H9 (cell line): Measurements from ENCODE around the gene QSOX2. TPM values are rescaled to one million over a fixed set of nuclear protein-coding genes. Genes with fewer than 3 reads are reported as not detected.

Experiments
- DNase-seq: peaks from one replicate; pipeline ENCODE4 v3.0.0-alpha.2; 2017
- H2AFZ ChIP-seq: one replicate; pipeline ENCODE4 v1.6.1; 2013; ENCODE audit warnings: mild to moderate bottlenecking, low read length, control low read depth, moderate library complexity
- H2AK5ac ChIP-seq: 2 replicates; pipeline ENCODE4 v1.6.1; 2013; ENCODE audit warnings: low read length, control low read depth, mixed read lengths; ENCODE audit not compliant: insufficient read length
- H2BK120ac ChIP-seq: one replicate; pipeline ENCODE4 v1.6.1; 2013; ENCODE audit warnings: low read depth, mild to moderate bottlenecking, low read length, control low read depth, inconsistent platforms; ENCODE audit not compliant: poor library complexity, severe bottlenecking
- H2BK12ac ChIP-seq: 2 replicates; pipeline ENCODE4 v1.6.1; 2013; ENCODE audit warnings: low read length, control low read depth, mixed read lengths, low read depth; ENCODE audit not compliant: insufficient read length
- H2BK15ac ChIP-seq: 2 replicates; pipeline ENCODE4 v1.6.1; 2013; ENCODE audit warnings: low read depth, low read length, control low read depth
- H2BK20ac ChIP-seq: one replicate; pipeline ENCODE4 v1.6.1; 2013; ENCODE audit warnings: low read depth, mild to moderate bottlenecking, low read length, control low read depth, inconsistent platforms; ENCODE audit not compliant: poor library complexity, severe bottlenecking
- H2BK5ac ChIP-seq: 2 replicates; pipeline ENCODE4 v1.6.1; 2013; ENCODE audit warnings: low read length, control low read depth, mixed read lengths; ENCODE audit not compliant: insufficient read length
- H3K14ac ChIP-seq: 2 replicates; pipeline ENCODE4 v1.6.1; 2013; ENCODE audit warnings: low read length, control low read depth; ENCODE audit not compliant: insufficient read depth
- H3K18ac ChIP-seq: 2 replicates; pipeline ENCODE4 v1.6.1; 2013; ENCODE audit warnings: low read depth, mild to moderate bottlenecking, mixed read lengths, low read length, control low read depth; ENCODE audit not compliant: insufficient read length
- H3K23ac ChIP-seq: 2 replicates; pipeline ENCODE4 v1.6.1; 2013; ENCODE audit warnings: low read length, control low read depth, mixed read lengths, low read depth; ENCODE audit not compliant: insufficient read length
- H3K23me2 ChIP-seq: 2 replicates; pipeline ENCODE4 v1.6.1; 2013; ENCODE audit warnings: low read depth, mild to moderate bottlenecking, mixed read lengths, low read length, control low read depth; ENCODE audit not compliant: insufficient read length, poor library complexity, severe bottlenecking
- H3K27ac ChIP-seq: 2 replicates; pipeline ENCODE4 v1.5.1; 2013; ENCODE audit warnings: low read length, control low read depth, mixed read lengths, low read depth; ENCODE audit not compliant: insufficient read length
- H3K27me3 ChIP-seq: 2 replicates; pipeline ENCODE4 v1.6.1; 2013; ENCODE audit warnings: low read length, control low read depth, inconsistent platforms; ENCODE audit not compliant: insufficient read depth
- H3K4ac ChIP-seq: 2 replicates; pipeline ENCODE4 v1.6.1; 2013; ENCODE audit warnings: low read depth, mild to moderate bottlenecking, control low read depth, inconsistent platforms, low read length, moderate library complexity
- H3K4me1 ChIP-seq: 2 replicates; pipeline ENCODE4 v1.6.1; 2013; ENCODE audit warnings: low read length, control low read depth, inconsistent platforms; ENCODE audit not compliant: insufficient read depth
- H3K4me2 ChIP-seq: 2 replicates; pipeline ENCODE4 v1.6.1; 2013; ENCODE audit warnings: low read length, control low read depth, mixed read lengths; ENCODE audit not compliant: insufficient read length, insufficient read depth
- H3K56ac ChIP-seq: 2 replicates; pipeline ENCODE4 v1.6.1; 2013; ENCODE audit warnings: low read depth, mild to moderate bottlenecking, mixed read lengths, low read length, control low read depth; ENCODE audit not compliant: insufficient read length
- H3K79me1 ChIP-seq: 2 replicates; pipeline ENCODE4 v1.6.1; 2013; ENCODE audit warnings: low read depth, mild to moderate bottlenecking, moderate library complexity, low read length, control low read depth, inconsistent platforms; ENCODE audit not compliant: insufficient read depth, poor library complexity, severe bottlenecking
- H3K79me2 ChIP-seq: 2 replicates; pipeline ENCODE4 v1.6.1; 2013; ENCODE audit warnings: low read length, control low read depth, inconsistent platforms; ENCODE audit not compliant: insufficient read depth
- H3K9ac ChIP-seq: 2 replicates; pipeline ENCODE4 v1.6.1; 2013; ENCODE audit warnings: low read length, control low read depth, mixed read lengths; ENCODE audit not compliant: insufficient read length; ENCODE audit errors: extremely low read depth
- H3K9me3 ChIP-seq: one replicate; pipeline ENCODE4 v1.6.1; 2013; ENCODE audit warnings: low read depth, low read length, inconsistent platforms; ENCODE audit not compliant: control insufficient read depth
- H3T11ph ChIP-seq: one replicate; pipeline ENCODE4 v1.6.1; 2013; ENCODE audit warnings: mild to moderate bottlenecking, low read length, control low read depth, inconsistent platforms
- H4K20me1 ChIP-seq: one replicate; pipeline ENCODE4 v1.6.1; 2013; ENCODE audit not compliant: control insufficient read depth, insufficient read length, insufficient read depth
- H4K5ac ChIP-seq: 2 replicates; pipeline ENCODE4 v1.6.1; 2013; ENCODE audit warnings: low read depth, mild to moderate bottlenecking, mixed read lengths, low read length, control low read depth; ENCODE audit not compliant: insufficient read length
- H4K8ac ChIP-seq: replicated peaks from 2 replicates; pipeline ENCODE4 v1.6.1; 2013; ENCODE audit warnings: low read length, control low read depth, mixed read lengths, low read depth; ENCODE audit not compliant: insufficient read length
- H4K91ac ChIP-seq: 2 replicates; pipeline ENCODE4 v1.6.1; 2013; ENCODE audit warnings: low read depth, mild to moderate bottlenecking, moderate library complexity, mixed read lengths, low read length, control low read depth; ENCODE audit not compliant: insufficient read length
- H3K27ac Mint-ChIP-seq, 3 experiments: 2 replicates in 2 of 3; 3 replicates in 1 of 3; pipeline ENCODE4 v1.8.0; 2020 to 2021; ENCODE audit warnings: mixed read lengths in 3 of 3, mild to moderate bottlenecking in 1 of 3, moderate library complexity in 1 of 3
- H3K27me3 Mint-ChIP-seq: 2 replicates; pipeline ENCODE4 v1.8.0; 2021; ENCODE audit warnings: low read depth, mild to moderate bottlenecking, moderate library complexity, mixed read lengths
- H3K36me3 Mint-ChIP-seq, 3 experiments: 2 replicates in 2 of 3; 3 replicates in 1 of 3; pipeline ENCODE4 v1.8.0; 2020 to 2021; ENCODE audit warnings: low read depth in 3 of 3, mixed read lengths in 3 of 3; ENCODE audit not compliant: insufficient read depth in 1 of 3
- H3K4me1 Mint-ChIP-seq, 2 experiments: 2 replicates each; pipeline ENCODE4 v1.8.0; 2020; ENCODE audit warnings: mixed read lengths in 2 of 2
- H3K4me3 Mint-ChIP-seq, 2 experiments: 2 replicates in 1 of 2; 3 replicates in 1 of 2; pipeline ENCODE4 v1.8.0; 2020 to 2021; ENCODE audit warnings: mild to moderate bottlenecking in 2 of 2, mixed read lengths in 2 of 2, moderate library complexity in 1 of 2
- H3K9me3 Mint-ChIP-seq, 2 experiments: 2 replicates in 1 of 2; 3 replicates in 1 of 2; pipeline ENCODE4 v1.8.0; 2020; ENCODE audit warnings: mild to moderate bottlenecking in 2 of 2, mixed read lengths in 2 of 2, moderate library complexity in 1 of 2
- WGBS: extraction: QIAGEN DNeasy Blood & Tissue Kit; methylation state at CpG from one replicate; pipeline ENCODE4 v1.1.7; 2013; ENCODE audit warnings: missing lambda C conversion rate, low lambda C conversion rate, mixed read lengths; ENCODE audit not compliant: insufficient read length; ENCODE audit errors: extremely low coverage; 5-methylcytosine and 5-hydroxymethylcytosine counted together
- total RNA-seq: library from RNA; stranded (reverse); gene quantifications from 2 replicates; pipeline ENCODE4 v1.2.1, GENCODE V29; 2021
- TF ChIP-seq, protein P1 (sequence below): fragments of 200-600 bp; sonication (generic); conservative IDR thresholded peaks from 3 replicates; pipeline ENCODE4 v1.8.0; 2021; ENCODE audit warnings: antibody characterized with exemption, mild to moderate bottlenecking

Gene QSOX2
- total RNA-seq, 1 experiment from 2014 or later, result 25.8 TPM

DNA sequence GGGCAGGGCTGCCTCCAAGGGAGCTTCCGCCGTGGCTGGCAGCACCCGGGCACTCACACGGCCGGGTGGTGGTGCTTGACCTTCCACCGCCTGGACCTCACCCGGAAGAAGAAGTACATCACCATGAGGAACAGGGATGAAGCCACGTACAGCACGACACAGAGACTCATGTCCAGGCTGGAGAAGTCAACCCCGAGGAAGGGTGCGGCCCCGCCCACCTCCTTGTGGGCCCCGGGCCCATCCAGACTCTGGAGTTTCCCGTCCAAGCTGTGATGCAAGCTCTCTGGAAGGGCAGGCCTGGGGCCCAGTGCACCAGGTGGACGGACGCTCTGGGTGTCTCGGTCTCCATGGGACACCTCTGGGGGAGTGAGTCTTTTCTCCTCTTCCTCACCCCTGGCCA is 36.9 kb downstream of the QSOX2 start:
- no CpG with 5 or more reads among the region's 17 CpGs for WGBS
- H3K4ac ChIP-seq, result no peak overlapping the region
- H4K20me1 ChIP-seq, result no peaks in the 10 kb centered on the region
- no peak overlapping the region for H4K8ac ChIP-seq
- H3K79me1 ChIP-seq, result no peaks in the 10 kb centered on the region
- H3K27ac Mint-ChIP-seq, result no peak overlapping the region
- no peak overlapping the region for H2AFZ ChIP-seq
- H2BK15ac ChIP-seq, result no peak overlapping the region
- H3K4me3 Mint-ChIP-seq, result no peak overlapping the region
- H3K4me2 ChIP-seq, result no peak overlapping the region
- H3K4me1 Mint-ChIP-seq, result peaks cover 0 to 9% of the 10 kb centered on the region in 2 experiments; a peak in 1 of 4 replicates
- no peaks in the 10 kb centered on the region for H3K23me2 ChIP-seq
- H3K36me3 Mint-ChIP-seq, result peaks cover 17 to 39% (median 36%) of the 10 kb centered on the region in 3 experiments
- H4K5ac ChIP-seq, result no peak overlapping the region
- no peak overlapping the region for H2BK20ac ChIP-seq
- H3K18ac ChIP-seq, result no peak overlapping the region
- no peak overlapping the region for H3K9ac ChIP-seq
- no peaks in the 10 kb centered on the region for H3K79me2 ChIP-seq
- no peak overlapping the region for H3K23ac ChIP-seq
- peaks cover 29% of the 10 kb centered on the region for H3K27me3 Mint-ChIP-seq
- H3K9me3 Mint-ChIP-seq, result no peaks in the 10 kb centered on the region
- H3K14ac ChIP-seq, result no peak overlapping the region
- no peak overlapping the region for H3K27ac ChIP-seq
- no peak for DNase-seq
- no peak overlapping the region for H2BK5ac ChIP-seq
- peaks cover 16% of the 10 kb centered on the region for H3K27me3 ChIP-seq
- H2AK5ac ChIP-seq, result no peak overlapping the region
- H3K56ac ChIP-seq, result no peak overlapping the region
- no peak overlapping the region for H3T11ph ChIP-seq
- H4K91ac ChIP-seq, result no peak overlapping the region
- no peaks in the 10 kb centered on the region for H3K9me3 ChIP-seq
- TF ChIP-seq, protein P1, sequence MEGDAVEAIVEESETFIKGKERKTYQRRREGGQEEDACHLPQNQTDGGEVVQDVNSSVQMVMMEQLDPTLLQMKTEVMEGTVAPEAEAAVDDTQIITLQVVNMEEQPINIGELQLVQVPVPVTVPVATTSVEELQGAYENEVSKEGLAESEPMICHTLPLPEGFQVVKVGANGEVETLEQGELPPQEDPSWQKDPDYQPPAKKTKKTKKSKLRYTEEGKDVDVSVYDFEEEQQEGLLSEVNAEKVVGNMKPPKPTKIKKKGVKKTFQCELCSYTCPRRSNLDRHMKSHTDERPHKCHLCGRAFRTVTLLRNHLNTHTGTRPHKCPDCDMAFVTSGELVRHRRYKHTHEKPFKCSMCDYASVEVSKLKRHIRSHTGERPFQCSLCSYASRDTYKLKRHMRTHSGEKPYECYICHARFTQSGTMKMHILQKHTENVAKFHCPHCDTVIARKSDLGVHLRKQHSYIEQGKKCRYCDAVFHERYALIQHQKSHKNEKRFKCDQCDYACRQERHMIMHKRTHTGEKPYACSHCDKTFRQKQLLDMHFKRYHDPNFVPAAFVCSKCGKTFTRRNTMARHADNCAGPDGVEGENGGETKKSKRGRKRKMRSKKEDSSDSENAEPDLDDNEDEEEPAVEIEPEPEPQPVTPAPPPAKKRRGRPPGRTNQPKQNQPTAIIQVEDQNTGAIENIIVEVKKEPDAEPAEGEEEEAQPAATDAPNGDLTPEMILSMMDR, result no peak
- no peaks in the 10 kb centered on the region for H3K4me1 ChIP-seq
- H2BK12ac ChIP-seq, result no peak overlapping the region
- H2BK120ac ChIP-seq, result no peak overlapping the region
